Fibroblast of lung (primary cell): ENCODE data around the gene CAPS.
A peak's percentile ranks its signal among the peaks of the same experiment; 100 is the strongest.

Source experiments
- CTCF ChIP-seq, 2 donors: IDR thresholded peaks in 1 of 2; conservative IDR thresholded peaks in 1 of 2; 1 replicate in 1 of 2; 2 replicates in 1 of 2; pipeline ENCODE4 v1.5.1; 2011 to 2012; ENCODE audit warnings: low read length in 2 of 2, control low read depth in 1 of 2, inconsistent platforms in 1 of 2, low read depth in 1 of 2, mild to moderate bottlenecking in 1 of 2
- EZH2 ChIP-seq: IDR thresholded peaks from 2 replicates; pipeline ENCODE4 v1.5.1; 2012; ENCODE audit warnings: low read length, control low read depth, mild to moderate bottlenecking; ENCODE audit errors: missing control alignments

DNA sequence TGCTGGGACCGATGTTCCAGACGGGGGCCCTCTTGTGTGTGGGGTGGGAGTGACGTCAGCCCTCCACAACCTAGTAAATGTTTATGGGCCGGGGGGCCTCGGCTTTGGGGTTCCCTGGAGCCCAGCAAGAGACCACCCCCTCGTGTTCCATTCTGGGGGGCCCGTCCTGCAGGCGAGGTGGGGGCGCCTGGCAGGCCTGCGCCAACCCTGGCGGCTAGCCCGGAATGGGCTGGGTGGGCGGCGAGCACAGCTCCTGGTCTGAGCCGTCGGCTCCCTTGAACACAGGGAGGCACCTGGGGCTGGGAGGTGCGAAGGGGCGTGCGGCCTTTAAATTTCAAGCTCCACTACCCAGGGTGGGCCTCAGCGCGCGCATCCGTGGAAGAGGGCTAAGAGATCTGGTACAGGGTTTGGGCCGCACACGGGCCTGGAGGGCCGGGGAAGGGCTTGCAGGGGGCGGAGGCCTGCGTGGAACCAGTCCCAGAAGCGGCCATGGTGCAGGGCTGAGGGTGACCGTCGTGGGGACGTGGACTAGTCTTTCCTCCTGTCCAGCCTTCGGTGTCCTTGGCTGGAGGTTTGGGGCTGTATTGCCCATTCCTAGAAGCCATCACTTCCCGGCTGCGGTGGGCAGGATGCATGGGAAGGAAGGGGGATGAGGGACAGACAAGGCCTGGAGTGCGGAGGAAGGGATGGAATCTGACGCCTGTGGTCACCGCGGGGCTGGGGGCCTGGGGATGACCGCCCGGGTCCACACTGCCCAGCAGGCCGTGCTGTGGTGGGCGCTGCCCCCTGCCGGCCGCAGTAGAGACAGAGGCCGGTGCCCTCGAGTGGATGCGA, 21.9 kb upstream of the CAPS start:
- TF ChIP-seq CTCF (conservative IDR thresholded peaks at IDR 0.05 in 1 of 2, IDR thresholded peaks at IDR 0.05 in 1 of 2; ENCODE audit: low read depth in 1 of 2, low read length in 2 of 2) = peak; percentile 65 to 81
- TF ChIP-seq EZH2 = no peak
